Loucy (cell line): ENCODE results near the gene MSMB.

Experiments used
- CTCF ChIP-seq: fragments of 200-600 bp; sonication (generic); conservative IDR thresholded peaks from 2 replicates; pipeline ENCODE4 v1.5.1; 2014; ENCODE audit warnings: mild to moderate bottlenecking, antibody characterized with exemption, low read length
- EZH2phosphoT487 ChIP-seq: fragments of 200-600 bp; IDR thresholded peaks from 2 replicates; pipeline ENCODE4 v1.6.1; 2018; ENCODE audit warnings: antibody characterized with exemption, mild to moderate bottlenecking, moderate library complexity, borderline replicate concordance

- TF ChIP-seq CTCF (no peak), EZH2phosphoT487 (no peak)
These were observed 41.1 kb downstream of the MSMB start for GRCh38 chr10:46004963-46005362.
